GM18517 (cell line): Measurements from ENCODE around the gene IL1RL1.
A peak's percentile ranks its signal among the peaks of the same experiment; 100 is the strongest.

ENCODE experiments used
- ATAC-seq: cut with Tn5 transposase; IDR thresholded peaks from one replicate; pipeline ENCODE4 v1.9.1; 2021; ENCODE audit warnings: mild to moderate bottlenecking, moderate library complexity; ENCODE audit not compliant: unreplicated experiment

IL1RL1 gene

DNA sequence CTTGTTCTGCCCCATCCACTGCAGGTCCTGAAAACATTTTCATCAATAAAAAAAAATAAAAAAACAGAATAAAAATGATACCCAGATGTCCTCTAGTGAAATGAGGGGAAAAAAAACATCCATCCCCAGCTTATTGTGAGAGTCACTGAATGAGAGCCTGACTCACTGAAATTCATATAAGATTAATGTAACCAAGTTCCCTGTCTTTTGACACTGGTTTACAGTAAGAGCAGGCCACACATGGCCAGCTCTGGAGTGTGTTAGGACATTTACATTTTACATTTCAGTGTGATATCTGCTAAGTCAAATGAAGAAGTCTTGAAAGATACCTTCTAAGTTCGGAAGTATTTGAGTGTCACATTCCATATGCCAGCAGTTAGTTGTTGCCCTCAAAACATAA, 23.1 kb downstream of the IL1RL1 start:
- no peak for ATAC-seq

- no peak for ATAC-seq
Measured at GRCh38 chr2:102335871-102336366, 24.6 kb downstream of the IL1RL1 start.

GRCh38 chr2:102336502-102336945, 25.2 kb downstream of the IL1RL1 start:
- ATAC-seq = no peak

- ATAC-seq = no peak
Measured at GRCh38 chr2:102337012-102337411, 25.6 kb downstream of the IL1RL1 start.

- ATAC-seq = no peak
Measured at GRCh38 chr2:102337481-102338386, 26.4 kb downstream of the IL1RL1 start.

DNA sequence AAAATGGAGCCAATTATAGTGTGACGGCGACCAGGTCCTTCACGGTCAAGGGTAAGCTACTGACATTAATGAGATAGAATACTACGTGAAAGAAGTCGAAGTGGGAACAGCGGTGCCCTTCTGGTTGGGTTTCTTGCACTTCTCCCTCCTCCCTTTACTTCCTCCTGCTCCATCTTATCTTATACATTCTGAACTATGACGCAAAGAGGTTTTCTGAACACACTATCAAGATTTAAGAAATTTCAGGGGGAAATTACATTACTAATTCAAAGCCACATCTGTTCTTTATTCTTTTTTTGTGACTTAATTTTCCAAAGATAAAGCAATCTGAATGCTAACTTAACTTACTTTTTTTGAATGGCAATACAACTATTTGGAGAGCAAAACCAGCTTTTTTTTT, 29.4 kb downstream of the IL1RL1 start:
- ATAC-seq = no peak

DNA sequence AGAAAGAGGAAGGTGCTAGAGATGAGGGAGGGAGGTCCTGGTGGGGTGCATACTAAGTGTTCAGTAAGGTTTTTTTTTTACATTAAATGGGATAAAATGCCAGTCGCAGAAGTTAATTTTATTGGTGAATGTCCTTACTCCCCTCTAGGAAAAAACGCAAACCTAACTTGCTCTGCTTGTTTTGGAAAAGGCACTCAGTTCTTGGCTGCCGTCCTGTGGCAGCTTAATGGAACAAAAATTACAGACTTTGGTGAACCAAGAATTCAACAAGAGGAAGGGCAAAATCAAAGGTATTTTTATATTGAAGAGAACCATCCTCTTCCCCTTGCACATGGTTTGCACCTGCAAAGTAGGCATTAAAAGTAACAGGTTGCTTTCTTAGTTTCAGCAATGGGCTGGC, 31.5 kb downstream of the IL1RL1 start:
- no peak for ATAC-seq

GRCh38 chr2:102344397-102344796, 33.0 kb downstream of the IL1RL1 start:
- ATAC-seq = no peak

DNA sequence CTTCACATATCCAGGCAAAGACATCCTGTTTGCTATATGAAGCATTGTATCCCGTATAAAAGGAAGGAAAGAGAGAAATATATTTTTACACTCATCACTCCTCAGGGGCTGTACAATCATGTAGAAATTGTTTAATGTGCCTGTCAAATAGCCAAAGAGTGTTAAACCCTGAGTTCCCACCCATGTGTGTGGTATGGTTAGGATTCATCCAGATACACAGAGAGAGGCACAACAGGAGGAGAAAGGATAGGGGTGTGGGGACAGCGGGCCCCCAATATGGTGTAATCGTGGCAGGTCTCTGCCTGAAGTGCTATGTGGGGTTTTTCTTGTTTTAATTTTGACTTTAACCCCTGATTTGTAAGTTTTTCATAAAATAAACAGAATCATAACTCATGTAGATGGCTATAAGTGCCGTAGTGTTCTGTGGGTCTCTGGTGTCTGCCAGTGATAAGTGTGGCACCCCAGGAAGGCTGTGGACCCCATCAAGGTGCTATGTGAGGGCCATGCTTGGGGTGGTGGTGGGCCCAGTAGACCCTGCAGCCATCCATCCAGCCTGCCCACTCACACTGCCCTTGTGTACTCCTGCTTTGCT, 34.1 kb downstream of the IL1RL1 start:
- no peak for ATAC-seq

DNA sequence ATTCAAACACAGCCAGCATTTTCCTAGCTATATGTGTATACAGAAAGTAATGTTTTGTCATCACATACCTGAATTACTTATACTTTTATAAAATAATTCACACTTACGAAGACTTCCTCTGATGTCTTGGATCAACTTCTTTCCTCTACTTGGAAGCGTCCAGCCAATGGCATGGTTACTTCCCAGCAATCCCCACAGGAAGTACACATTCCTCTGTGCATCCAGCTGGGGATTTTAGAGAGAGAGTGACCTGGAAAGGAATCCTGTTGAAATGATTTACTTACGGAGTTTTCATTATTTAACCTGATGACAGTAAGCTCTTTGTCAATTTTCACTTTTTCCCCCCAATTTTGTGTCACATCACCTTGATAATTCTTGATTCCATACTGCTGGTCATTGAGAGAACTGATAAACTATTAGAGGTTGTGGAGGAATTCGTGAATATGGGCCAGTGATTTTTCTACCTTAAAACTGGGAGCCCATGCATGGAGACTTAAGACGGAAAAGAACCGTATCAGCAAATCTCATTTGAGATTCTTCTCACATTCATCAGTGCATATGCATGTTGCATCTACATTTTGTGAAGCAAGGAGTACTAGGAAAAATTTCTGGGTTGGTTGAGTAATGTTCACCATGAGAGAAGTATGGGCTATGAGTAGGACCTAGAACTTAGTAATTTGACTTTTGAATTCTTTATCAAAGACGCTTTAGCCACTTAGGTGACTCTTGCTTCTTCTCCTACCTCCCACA, 35.2 kb downstream of the IL1RL1 start:
- no peak for ATAC-seq

GRCh38 chr2:102350137-102350793, 38.9 kb downstream of the IL1RL1 start:
- ATAC-seq = no peak

DNA sequence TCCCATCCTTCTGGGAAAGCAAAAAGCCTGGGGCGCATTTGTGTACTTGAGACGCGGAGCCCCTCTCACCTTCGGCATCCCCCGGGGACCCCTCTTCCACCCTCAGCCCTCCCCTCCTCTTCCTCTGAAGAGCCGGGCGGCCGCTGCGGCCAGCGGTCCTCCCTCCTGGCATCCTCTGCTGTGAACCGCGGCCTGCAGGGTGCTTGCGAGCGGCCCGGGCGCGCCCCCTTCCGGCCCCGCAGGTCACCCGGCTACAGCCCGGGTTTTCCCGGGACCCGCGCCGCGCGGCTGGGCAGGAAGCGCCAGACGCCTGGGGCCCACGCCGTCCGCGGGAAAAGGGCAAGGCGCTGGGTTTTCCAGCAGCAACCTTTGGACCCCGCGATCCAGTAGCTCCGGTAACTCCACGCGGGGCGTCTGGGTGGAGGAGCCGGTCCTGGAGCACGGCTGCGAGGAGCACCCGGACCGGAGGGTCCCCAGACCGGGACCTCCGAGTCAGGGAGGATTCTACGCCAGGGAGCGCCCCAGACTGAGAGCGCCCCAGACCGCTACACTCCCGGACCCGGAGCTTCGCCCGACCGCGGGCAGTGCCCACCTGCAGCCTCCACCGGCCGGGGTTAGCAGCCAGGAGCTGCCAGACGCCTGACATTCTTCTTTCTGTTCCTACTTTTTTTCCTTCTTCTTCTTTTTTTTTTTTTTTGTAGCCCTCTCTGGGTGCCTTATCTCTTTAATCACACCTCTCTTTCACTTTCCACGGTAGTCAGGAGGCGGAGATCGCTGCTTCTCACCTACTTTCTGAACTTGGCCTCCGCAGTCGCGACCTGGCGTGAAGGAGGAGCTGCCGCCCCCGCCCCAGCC, 44.4 kb downstream of the IL1RL1 start, which contains the start of gene IL18R1:
Gene IL18R1 (plus strand): TSS at position 271 of the 855 bp plus-strand sequence. CDS start 6,865 bp downstream, outside the sequence.
- peak; percentile 92 for ATAC-seq

DNA sequence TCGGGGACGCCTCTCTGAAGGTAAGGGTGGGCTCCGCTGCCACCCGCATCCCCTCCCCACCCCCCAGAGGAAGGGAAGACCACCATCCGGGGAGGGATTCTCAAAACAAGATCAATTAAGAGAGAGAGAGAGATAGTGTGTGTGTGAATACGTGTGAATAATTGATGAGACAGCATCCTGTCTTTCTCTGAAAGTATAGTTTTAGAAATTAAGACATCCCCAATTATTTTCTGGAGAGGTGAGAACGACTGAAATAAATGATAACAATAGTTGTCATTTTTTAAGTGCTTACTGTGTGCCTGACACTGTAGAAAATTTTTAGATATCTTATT, 45.0 kb downstream of the IL1RL1 start:
- ATAC-seq = no peak

DNA sequence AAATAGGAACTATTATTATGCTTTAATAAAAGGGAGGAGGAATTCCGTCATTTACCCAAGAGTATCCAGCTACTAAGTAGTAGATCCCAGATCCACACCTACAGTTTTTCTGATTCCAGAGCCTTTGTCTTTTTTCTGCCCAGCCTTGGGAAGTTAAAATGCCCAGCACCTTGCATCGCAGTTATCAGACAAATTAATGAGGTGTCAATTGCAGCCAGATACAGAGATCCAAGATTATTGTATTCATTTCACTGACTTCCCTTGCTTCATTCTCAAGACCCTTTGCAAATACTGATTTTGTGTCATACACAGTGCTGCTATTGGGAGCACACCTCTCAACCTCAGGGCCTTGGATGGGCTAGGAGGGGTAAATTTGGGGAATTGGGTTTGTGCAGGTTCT, 45.4 kb downstream of the IL1RL1 start:
- no peak for ATAC-seq

DNA sequence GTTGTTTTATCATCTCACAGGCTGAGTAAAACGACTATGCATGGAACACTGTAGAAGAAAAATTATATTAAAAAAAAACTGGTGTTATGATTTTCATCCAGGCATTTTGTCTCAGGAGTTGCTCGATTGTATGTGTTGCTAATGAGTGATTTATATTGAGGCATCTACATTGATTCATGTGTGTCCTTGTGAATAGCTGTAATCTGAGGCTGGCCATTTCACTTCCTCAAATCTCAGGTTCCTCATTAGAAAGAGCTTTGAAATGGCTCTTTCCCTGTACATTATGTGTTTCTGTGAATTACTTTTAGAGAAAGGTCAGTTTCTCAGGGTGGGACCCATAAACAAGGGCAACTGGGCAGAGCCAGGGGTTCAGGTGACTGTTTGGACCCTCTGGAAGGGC, 46.6 kb downstream of the IL1RL1 start:
- ATAC-seq = no peak

DNA sequence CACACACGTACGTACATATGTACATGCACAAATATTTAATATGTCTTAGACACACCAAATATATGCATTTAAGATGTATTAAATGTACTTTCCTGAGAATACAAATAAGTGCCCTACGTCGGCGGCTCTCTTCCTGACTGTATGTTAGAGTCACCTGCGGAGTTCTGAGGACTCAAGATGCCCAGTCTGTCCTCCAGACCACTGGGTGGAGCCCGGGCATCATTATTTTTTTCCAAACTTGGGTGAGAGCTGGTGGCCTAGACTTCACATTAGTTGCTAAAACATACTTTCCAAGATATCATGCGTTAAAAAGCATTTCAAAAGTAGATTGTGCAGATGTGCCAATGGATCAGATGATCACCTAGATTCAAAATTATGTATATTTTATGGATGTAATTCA, 47.1 kb downstream of the IL1RL1 start:
- no peak for ATAC-seq

GRCh38 chr2:102359527-102359926, 48.2 kb downstream of the IL1RL1 start:
- ATAC-seq = no peak

DNA sequence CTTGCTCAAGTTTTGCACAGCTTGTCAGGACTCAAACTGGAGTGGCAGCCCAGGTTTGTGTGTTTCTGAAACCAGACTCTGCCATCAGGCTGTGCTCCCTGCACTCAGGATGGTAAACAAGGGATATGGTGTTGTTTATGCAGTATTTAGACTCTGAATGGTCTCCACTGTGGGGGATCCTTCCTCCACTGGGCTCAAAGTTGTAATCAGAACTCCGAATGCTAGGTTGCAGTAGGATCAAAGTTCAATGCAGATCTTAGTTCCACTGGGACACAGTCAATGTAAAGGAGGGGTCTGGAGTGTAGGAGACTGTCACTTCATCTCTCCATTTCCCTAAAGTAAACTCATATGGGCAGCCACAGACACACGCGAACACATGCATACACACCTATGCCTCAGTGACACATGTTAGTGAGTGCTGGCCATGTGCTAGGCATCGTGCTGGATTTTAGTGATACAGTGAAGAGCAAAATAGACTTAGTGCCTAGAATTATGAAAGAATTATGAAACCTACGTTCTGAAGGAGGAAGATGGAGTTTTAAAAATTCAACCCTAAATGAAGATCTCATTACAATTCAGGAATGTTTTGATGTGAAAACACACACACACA, 50.4 kb downstream of the IL1RL1 start:
- no peak for ATAC-seq

DNA sequence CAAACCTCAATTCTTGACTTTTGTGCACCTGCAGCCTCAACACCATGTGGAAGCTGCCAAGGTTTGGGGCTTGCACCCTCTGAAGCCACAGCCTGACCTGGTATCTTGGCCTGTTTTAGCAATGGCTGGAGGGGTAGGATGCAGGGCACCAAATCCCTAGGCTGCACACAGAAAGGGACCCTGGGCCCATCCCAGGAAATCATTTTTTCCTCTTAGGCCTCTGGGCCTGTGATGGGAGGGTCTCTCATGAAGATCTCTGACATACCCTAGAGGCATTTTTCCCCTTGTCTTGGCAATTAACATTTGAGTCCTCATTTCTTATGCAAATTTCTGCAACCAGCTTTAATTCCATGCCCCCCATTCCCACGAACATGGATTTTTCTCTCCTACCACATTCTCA, 54.4 kb downstream of the IL1RL1 start:
- ATAC-seq = no peak
